HG03575 (cell line): ENCODE data around the gene ITPKB.
"Not testable (repeated sequence)": the region's sequence is repeated elsewhere in the genome, so short reads cannot be mapped to it uniquely, and the experiment has no call there.

Source experiments
- ATAC-seq: cut with Tn5 transposase; IDR thresholded peaks from one replicate; pipeline ENCODE4 v1.9.1; 2021; ENCODE audit not compliant: unreplicated experiment, insufficient number of reproducible peaks, low FRiP score; ENCODE audit errors: extremely low read depth

ITPKB gene

GRCh38 chr1:226646870-226647449 is 92.1 kb downstream of the ITPKB start:
- ATAC-seq = no peak

GRCh38 chr1:226646026-226646869 is 92.8 kb downstream of the ITPKB start:
- ATAC-seq = no peak

- no peak for ATAC-seq
Observed at GRCh38 chr1:226645279-226645976, 93.7 kb downstream of the ITPKB start.

GRCh38 chr1:226644541-226645176 is 94.4 kb downstream of the ITPKB start:
- no peak for ATAC-seq

- ATAC-seq = no peak
Observed at GRCh38 chr1:226643611-226644540, 95.2 kb downstream of the ITPKB start.

- ATAC-seq = no peak
Observed at GRCh38 chr1:226643177-226643576, 95.9 kb downstream of the ITPKB start.

GRCh38 chr1:226642421-226642820 is 96.7 kb downstream of the ITPKB start:
- no peak for ATAC-seq

GRCh38 chr1:226641671-226642231 is 97.3 kb downstream of the ITPKB start:
- no peak for ATAC-seq

- ATAC-seq = no peak
Observed at GRCh38 chr1:226640321-226641136, 98.6 kb downstream of the ITPKB start.

- ATAC-seq = no peak
Observed at GRCh38 chr1:226639631-226640061, 99.4 kb downstream of the ITPKB start.

- not testable (repeated sequence) for ATAC-seq
Observed at GRCh38 chr1:226639206-226639605, 99.9 kb downstream of the ITPKB start.

- ATAC-seq = no peak
Observed at GRCh38 chr1:226638608-226639007, 100.5 kb downstream of the ITPKB start.

GRCh38 chr1:226638001-226638601 is 101.0 kb downstream of the ITPKB start:
- ATAC-seq = no peak

- no peak for ATAC-seq
Observed at GRCh38 chr1:226637147-226637935, 101.7 kb downstream of the ITPKB start.

- no peak for ATAC-seq
Observed at GRCh38 chr1:226636847-226637096, 102.3 kb downstream of the ITPKB start.

- no peak for ATAC-seq
Observed at GRCh38 chr1:226635456-226635941, 103.6 kb downstream of the ITPKB start.
